Hepatocyte (in vitro differentiated cells): ENCODE data around the gene FA2H. TPM values are rescaled to one million over a fixed set of nuclear protein-coding genes. Genes with fewer than 3 reads are reported as not detected.
"Not testable (repeated sequence)": the region's sequence is repeated elsewhere in the genome, so short reads cannot be mapped to it uniquely, and the experiment has no call there.

ENCODE experiments used
- DNase-seq: peaks from one replicate; pipeline ENCODE4 v3.0.0-alpha.2; 2016; ENCODE audit warnings: low spot score
- H2AFZ ChIP-seq: fragments of 200-600 bp; sonication (generic); 2 replicates; pipeline ENCODE4 v1.6.0; 2016; ENCODE audit warnings: antibody characterized with exemption, mild to moderate bottlenecking
- H3K27ac ChIP-seq: fragments of 200-600 bp; sonication (generic); 2 replicates; pipeline ENCODE4 v1.5.1; 2016; ENCODE audit warnings: mild to moderate bottlenecking
- H3K27me3 ChIP-seq: fragments of 200-600 bp; sonication (generic); 2 replicates; pipeline ENCODE4 v1.6.1; 2016
- H3K36me3 ChIP-seq: fragments of 200-600 bp; sonication (generic); replicated peaks from 2 replicates; pipeline ENCODE4 v1.5.1; 2016; ENCODE audit warnings: low read depth; ENCODE audit not compliant: insufficient read depth
- H3K4me1 ChIP-seq: fragments of 200-600 bp; sonication (generic); 2 replicates; pipeline ENCODE4 v1.5.1; 2016; ENCODE audit warnings: mild to moderate bottlenecking, moderate library complexity; ENCODE audit not compliant: insufficient read depth
- H3K4me2 ChIP-seq: fragments of 200-600 bp; sonication (generic); 2 replicates; pipeline ENCODE4 v1.6.0; 2016
- H3K4me3 ChIP-seq: fragments of 200-600 bp; sonication (generic); 2 replicates; pipeline ENCODE4 v1.5.1; 2016; ENCODE audit warnings: mild to moderate bottlenecking
- H3K79me2 ChIP-seq: fragments of 200-600 bp; sonication (generic); 2 replicates; pipeline ENCODE4 v1.6.0; 2017; ENCODE audit warnings: mild to moderate bottlenecking
- H3K9me2 ChIP-seq: fragments of 200-600 bp; sonication (generic); replicated peaks from 2 replicates; pipeline ENCODE4 v1.6.0; 2017; ENCODE audit warnings: mild to moderate bottlenecking; ENCODE audit not compliant: insufficient read depth
- H3K9me3 ChIP-seq: fragments of 200-600 bp; sonication (generic); 2 replicates; pipeline ENCODE4 v1.5.1; 2016; ENCODE audit warnings: low read depth, mild to moderate bottlenecking
- H4K20me1 ChIP-seq: fragments of 200-600 bp; sonication (generic); 2 replicates; pipeline ENCODE4 v1.6.0; 2016; ENCODE audit warnings: mild to moderate bottlenecking; ENCODE audit not compliant: insufficient read depth, poor library complexity, severe bottlenecking
- CTCF ChIP-seq: fragments of 200-600 bp; sonication (generic); IDR thresholded peaks from 2 replicates; pipeline ENCODE4 v1.5.1; 2016; ENCODE audit warnings: antibody characterized with exemption, mild to moderate bottlenecking; ENCODE audit not compliant: poor library complexity
- EZH2 ChIP-seq: fragments of 200-600 bp; sonication (generic); IDR thresholded peaks from 2 replicates; pipeline ENCODE4 v1.6.1; 2016; ENCODE audit warnings: antibody characterized with exemption, mild to moderate bottlenecking, borderline replicate concordance
- EZH2phosphoT487 ChIP-seq: fragments of 200-600 bp; sonication (generic); IDR thresholded peaks from one replicate; pipeline ENCODE4 v1.6.1; 2018; ENCODE audit warnings: antibody characterized with exemption, mild to moderate bottlenecking, low read depth, moderate library complexity; ENCODE audit not compliant: unreplicated experiment, severe bottlenecking
- WGBS: methylation state at CpG from one replicate; pipeline ENCODE4 v1.1.6; 2016; ENCODE audit warnings: low lambda C conversion rate; ENCODE audit errors: missing lambda C conversion rate; 5-methylcytosine and 5-hydroxymethylcytosine counted together
- polyA plus RNA-seq: library from polyadenylated mRNA; unstranded; fragments of >200 nt; fragmentation: Nextera tagmentation; extraction: Ambion mirVana; gene quantifications from 2 replicates; pipeline ENCODE4 v1.2.1, GENCODE V29; 2016
- total RNA-seq: library from RNA; depleted of rRNA; stranded (reverse); fragments of >200 nt; gene quantifications from 2 replicates; pipeline ENCODE4 v1.2.3, GENCODE V29; 2014

The FA2H gene
- total and polyA plus RNA-seq, 2 experiments from 2014 or later, result 2.1 to 7.8 TPM

- no peaks in the 10 kb centered on the region for H3K27me3 ChIP-seq
- H3K27ac ChIP-seq, result no peak overlapping the region
- 93% methylated on average over 7 of the region's 7 CpGs for WGBS
- no peaks in the 10 kb centered on the region for H3K79me2 ChIP-seq
- no peak for DNase-seq
- H4K20me1 ChIP-seq, result no peaks in the 10 kb centered on the region
- H3K9me2 ChIP-seq, result no peaks in the 10 kb centered on the region
- no peak overlapping the region for H3K4me2 ChIP-seq
- no peak overlapping the region for H3K4me3 ChIP-seq
- H2AFZ ChIP-seq, result no peak overlapping the region
- no peaks in the 10 kb centered on the region for H3K4me1 ChIP-seq
- H3K36me3 ChIP-seq, result no peaks in the 10 kb centered on the region
- H3K9me3 ChIP-seq, result no peaks in the 10 kb centered on the region
- TF ChIP-seq EZH2, result no peak
- no peak for TF ChIP-seq EZH2phosphoT487
- TF ChIP-seq CTCF, result no peak
Observed at GRCh38 chr16:74766729-74767128, 7.9 kb downstream of the FA2H start.

- not testable (repeated sequence) for DNase-seq, H4K20me1 ChIP-seq, H3K9me3 ChIP-seq, H3K4me2 ChIP-seq, H2AFZ ChIP-seq, H3K4me3 ChIP-seq, H3K27ac ChIP-seq, H3K27me3 ChIP-seq, H3K4me1 ChIP-seq, H3K36me3 ChIP-seq, H3K9me2 ChIP-seq, H3K79me2 ChIP-seq
- 79% methylated on average over 3 of the region's 3 CpGs for WGBS
Observed at GRCh38 chr16:74764184-74764583, 10.4 kb downstream of the FA2H start.

GRCh38 chr16:74761665-74762064, 13.0 kb downstream of the FA2H start:
- Histone ChIP-seq H3K4me2 (no peak overlapping the region), H3K27ac (no peak overlapping the region), H3K36me3 (no peaks in the 10 kb centered on the region), H3K27me3 (no peaks in the 10 kb centered on the region), H3K9me2 (no peaks in the 10 kb centered on the region), H3K9me3 (no peaks in the 10 kb centered on the region), H3K79me2 (no peaks in the 10 kb centered on the region), H2AFZ (no peak overlapping the region), H3K4me3 (no peak overlapping the region), H3K4me1 (no peaks in the 10 kb centered on the region), H4K20me1 (no peaks in the 10 kb centered on the region)
- TF ChIP-seq EZH2phosphoT487 (no peak), EZH2 (no peak), CTCF (no peak)
- no peak for DNase-seq

GRCh38 chr16:74760007-74760767, 14.4 kb downstream of the FA2H start:
- H3K27me3 ChIP-seq, result no peaks in the 10 kb centered on the region
- H3K4me3 ChIP-seq, result no peak overlapping the region
- H3K4me2 ChIP-seq, result no peak overlapping the region
- H4K20me1 ChIP-seq, result no peaks in the 10 kb centered on the region
- TF ChIP-seq EZH2phosphoT487 (no peak), EZH2 (no peak), CTCF (no peak)
- no peaks in the 10 kb centered on the region for H3K79me2 ChIP-seq
- H3K27ac ChIP-seq, result no peak overlapping the region
- H3K9me3 ChIP-seq, result no peaks in the 10 kb centered on the region
- WGBS, result 83% methylated on average over 11 of the region's 11 CpGs
- no peak overlapping the region for H2AFZ ChIP-seq
- H3K4me1 ChIP-seq, result no peaks in the 10 kb centered on the region
- no peaks in the 10 kb centered on the region for H3K9me2 ChIP-seq
- DNase-seq, result no peak
- H3K36me3 ChIP-seq, result no peaks in the 10 kb centered on the region
